Adrenal gland (tissue), 12 donors: Measurements from ENCODE around the gene ACOT11. TPM values are rescaled to one million over a fixed set of nuclear protein-coding genes. Genes with fewer than 3 reads are reported as not detected.

Source experiments
- DNase-seq, 7 donors: peaks; one replicate each; pipeline ENCODE4 v3.0.0-alpha.2; 2019 to 2020
- H3K27ac ChIP-seq, 5 donors: fragments of 200-600 bp; sonication (generic) in 4 of 5; 1 replicate in 3 of 5; 2 replicates in 2 of 5; pipeline versions ENCODE4 v1.5.1 to v1.8.0; 2016 to 2020; ENCODE audit warnings: mild to moderate bottlenecking in 1 of 5
- H3K27me3 ChIP-seq: fragments of 200-600 bp; 2 replicates; pipeline ENCODE4 v1.8.0; 2021
- H3K36me3 ChIP-seq, 2 donors: fragments of 200-600 bp; replicated peaks in 1 of 2; 1 replicate in 1 of 2; 2 replicates in 1 of 2; pipeline versions ENCODE4 v1.5.1 to v1.8.0; 2018 to 2022
- H3K4me1 ChIP-seq, 2 donors: fragments of 200-600 bp; replicated peaks in 1 of 2; 1 replicate in 1 of 2; 2 replicates in 1 of 2; pipeline versions ENCODE4 v1.5.1 to v1.8.0; 2018 to 2021
- H3K4me3 ChIP-seq, 4 donors: fragments of 200-600 bp; sonication (generic) in 3 of 4; one replicate each; pipeline ENCODE4 v1.5.1; 2016 to 2018
- H3K9me3 ChIP-seq, 3 donors: fragments of 200-600 bp; sonication (generic) in 1 of 3; replicated peaks in 1 of 3; 1 replicate in 2 of 3; 2 replicates in 1 of 3; pipeline versions ENCODE4 v1.5.1 to v1.8.0; 2016 to 2021
- CTCF ChIP-seq, 6 experiments: fragments of 450-650 bp in 4 of 6; fragments of 200-600 bp in 2 of 6; sonication (generic) in 1 of 6; IDR thresholded peaks; 1 replicate in 5 of 6; 2 replicates in 1 of 6; pipeline versions ENCODE4 v1.5.1 to v1.8.0; 2016 to 2021; ENCODE audit warnings: antibody characterized with exemption in 6 of 6, mild to moderate bottlenecking in 2 of 6, moderate library complexity in 1 of 6
- POLR2A ChIP-seq, 2 donors: fragments of 450-650 bp; IDR thresholded peaks; one replicate each; pipeline ENCODE4 v1.6.1; 2017; ENCODE audit warnings: antibody characterized with exemption in 2 of 2, mild to moderate bottlenecking in 2 of 2, moderate library complexity in 1 of 2
- WGBS, 4 donors: extraction: QIAGEN DNeasy Blood & Tissue Kit in 2 of 4; methylation state at CpG; one replicate each; pipeline versions ENCODE4 v1.1.5 to v1.1.7; 2013 to 2017; 5-methylcytosine and 5-hydroxymethylcytosine counted together
- intact Hi-C, 2 donors: fragments of 100-400 bp; cut with DNase I; formaldehyde crosslinking; loops; one replicate each; pipeline versions ENCODE4 v1.14.1 to v1.15.0; 2022 to 2023
- polyA plus RNA-seq, 3 donors: library from polyadenylated mRNA; stranded (reverse); fragments of 200-250 nt in 2 of 3; fragments of 350-450 nt in 1 of 3; fragmentation: Illumina TruSeq in 1 of 3; extraction: RNeasy Lipid Tissue Mini Kit (QIAGEN cat#74804) in 1 of 3; gene quantifications; one replicate each; pipeline ENCODE4 v1.2.3, GENCODE V29; 2013 to 2014
- total RNA-seq, 9 donors: library from RNA; depleted of rRNA in 4 of 9; stranded (reverse); fragments of >200 nt in 4 of 9; fragments of 120-200 nt in 1 of 9; fragmentation: NEBNext Ultra II Directional in 1 of 9; extraction: Animal tissue kit (Norgen Biotek cat#: 25700) in 1 of 9; gene quantifications; one replicate each; pipeline versions ENCODE4 v1.1.0 to v1.2.4, GENCODE V29; 2013 to 2023
- donor health status: healthy with polysubstance abuse.
- donor health status: Bipolar disorder and iron deficiency.
- donor health status: DM: yes; HTN: yes; CAD: no.
- donor health status: DM: no; HTN: no; CAD: no.
- donor health status: DM: no; HTN: no; CAD: no.
- donor health status: DM: yes; HTN: yes; CAD: no.

Gene ACOT11
- total and polyA plus RNA-seq, 12 donors = 1.6 to 12.7 (median 9.1) TPM

- intact Hi-C loops = no loop called here
- DNase-seq = no peak
- no peaks in the 10 kb centered on the region for H3K27me3 ChIP-seq
- no peaks in the 10 kb centered on the region for H3K36me3 ChIP-seq
- no peak overlapping the region for H3K4me3 ChIP-seq
- no peak overlapping the region for H3K27ac ChIP-seq
- no peaks in the 10 kb centered on the region for H3K9me3 ChIP-seq
- WGBS, 4 donors = 72 to 90% (median 83%) methylated on average over 2 to 3 of the region's 3 CpGs
- peaks cover 15 to 16% of the 10 kb centered on the region in 2 donors for H3K4me1 ChIP-seq
- no peak for TF ChIP-seq POLR2A (IDR thresholded peaks at IDR 0.05)
- TF ChIP-seq CTCF (IDR thresholded peaks at IDR 0.05) = no peak
Observed at GRCh38 chr1:54583307-54583686, 35.3 kb downstream of the ACOT11 start.

DNA sequence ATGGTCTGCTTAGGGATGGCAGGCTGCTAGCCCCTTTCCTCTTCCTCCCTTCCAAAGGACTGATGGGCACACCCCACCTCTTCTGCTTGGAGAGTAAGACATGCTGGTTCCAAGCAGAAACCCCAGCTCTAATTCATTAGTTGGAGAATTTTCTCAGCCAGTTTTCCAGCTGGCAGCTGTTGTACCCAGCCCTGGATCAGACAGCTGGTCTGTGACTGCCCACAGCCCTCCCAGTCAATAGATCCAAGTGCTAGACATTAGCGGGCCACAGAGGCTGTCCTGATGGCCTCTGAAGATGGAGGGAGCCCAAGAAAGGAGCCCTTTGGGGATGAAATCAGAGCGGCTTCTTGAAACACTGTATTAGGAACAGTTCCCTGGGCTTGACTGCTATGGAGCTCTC is 35.8 kb downstream of the ACOT11 start:
- no peak for DNase-seq
- Histone ChIP-seq H3K36me3 (no peaks in the 10 kb centered on the region), H3K27ac (no peak overlapping the region), H3K4me3 (no peak overlapping the region), H3K4me1 (peaks cover 15 to 16% of the 10 kb centered on the region in 2 donors), H3K27me3 (no peaks in the 10 kb centered on the region), H3K9me3 (no peaks in the 10 kb centered on the region)
- intact Hi-C loops = no loop called here
- 57 to 92% (median 78%) methylated on average over 1 to 2 of the region's 2 CpGs for WGBS, 4 donors
- TF ChIP-seq CTCF (IDR thresholded peaks at IDR 0.05) (no peak), POLR2A (IDR thresholded peaks at IDR 0.05) (no peak)

GRCh38 chr1:54584575-54584974 is 36.5 kb downstream of the ACOT11 start:
- H3K36me3 ChIP-seq = no peaks in the 10 kb centered on the region
- 90 to 96% (median 94%) methylated on average over 11 to 17 of the region's 17 CpGs for WGBS, 4 donors
- TF ChIP-seq CTCF (IDR thresholded peaks at IDR 0.05) (no peak), POLR2A (IDR thresholded peaks at IDR 0.05) (no peak)
- no peak for DNase-seq
- H3K4me1 ChIP-seq = peaks cover 15 to 16% of the 10 kb centered on the region in 2 donors
- no peak overlapping the region for H3K4me3 ChIP-seq
- H3K9me3 ChIP-seq = no peaks in the 10 kb centered on the region
- intact Hi-C loops = no loop called here
- H3K27me3 ChIP-seq = no peaks in the 10 kb centered on the region
- H3K27ac ChIP-seq = no peak overlapping the region

GRCh38 chr1:54585181-54586066 is 37.4 kb downstream of the ACOT11 start:
- Histone ChIP-seq H3K4me3 (no peak overlapping the region), H3K27me3 (no peaks in the 10 kb centered on the region), H3K9me3 (no peaks in the 10 kb centered on the region), H3K36me3 (no peaks in the 10 kb centered on the region), H3K27ac (no peak overlapping the region), H3K4me1 (peaks cover 15 to 16% of the 10 kb centered on the region in 2 donors)
- intact Hi-C loops = no loop called here
- WGBS, 4 donors = 89 to 98% (median 94%) methylated on average over 12 to 15 of the region's 15 CpGs
- DNase-seq = no peak
- TF ChIP-seq CTCF (IDR thresholded peaks at IDR 0.05) (no peak), POLR2A (IDR thresholded peaks at IDR 0.05) (no peak)
